Transverse colon (tissue), 4 donors: ENCODE results near the gene EPHB2. TPM values are rescaled to one million over a fixed set of nuclear protein-coding genes. Genes with fewer than 3 reads are reported as not detected.

Experiments used
- DNase-seq: peaks from one replicate; pipeline ENCODE4 v3.0.0-alpha.2; 2019
- H3K27ac ChIP-seq, 4 donors: fragments of 200-600 bp; sonication (generic); 2 replicates each; pipeline ENCODE4 v1.5.1; 2016 to 2018; ENCODE audit warnings: inconsistent platforms in 4 of 4
- H3K27me3 ChIP-seq: fragments of 200-600 bp; sonication (generic); 2 replicates; pipeline ENCODE4 v1.5.1; 2017; ENCODE audit warnings: inconsistent platforms
- H3K36me3 ChIP-seq, 4 donors: fragments of 200-600 bp; sonication (generic); 2 replicates each; pipeline ENCODE4 v1.5.1; 2017 to 2019; ENCODE audit warnings: inconsistent platforms in 4 of 4
- H3K4me1 ChIP-seq, 4 donors: fragments of 200-600 bp; sonication (generic); 2 replicates each; pipeline ENCODE4 v1.5.1; 2017 to 2020; ENCODE audit warnings: inconsistent platforms in 4 of 4
- H3K4me3 ChIP-seq, 4 donors: fragments of 200-600 bp; sonication (generic); 1 replicate in 1 of 4; 2 replicates in 3 of 4; pipeline versions ENCODE4 v1.5.1 to v1.6.1; 2017 to 2019; ENCODE audit warnings: inconsistent platforms in 4 of 4
- H3K9me3 ChIP-seq, 2 donors: fragments of 200-600 bp; sonication (generic); 2 replicates each; pipeline ENCODE4 v1.5.1; 2017 to 2019; ENCODE audit warnings: inconsistent platforms in 2 of 2
- EP300 ChIP-seq: sonication (generic); formaldehyde crosslinking; IDR thresholded peaks from one replicate; pipeline ENCODE4 v1.6.1; 2017; ENCODE audit warnings: antibody characterized with exemption, low read depth
- POLR2A ChIP-seq: fragments of 450-650 bp; IDR thresholded peaks from one replicate; pipeline ENCODE4 v1.6.1; 2016; ENCODE audit warnings: antibody characterized with exemption, mild to moderate bottlenecking, moderate library complexity
- POLR2AphosphoS5 ChIP-seq, 3 donors: sonication (generic); formaldehyde crosslinking; IDR thresholded peaks; one replicate each; pipeline ENCODE4 v1.6.1; 2016; ENCODE audit warnings: antibody characterized with exemption in 3 of 3
- WGBS, 2 donors: methylation state at CpG; one replicate each; pipeline ENCODE4 v1.1.5; 2018; ENCODE audit warnings: low coverage in 1 of 2; 5-methylcytosine and 5-hydroxymethylcytosine counted together
- in situ Hi-C, 4 donors: fragments of 200-750 bp; cut with MboI; loops; one replicate each; pipeline versions ENCODE4 v1.15.0 to v1.15.1; 2017; ENCODE audit warnings: low sequenced_read_pairs in 3 of 4, low pct_ligation_motif_present in 1 of 4, low pct_unique_long_range_greater_than_20kb in 1 of 4
- intact Hi-C: fragments of 100-400 bp; cut with DNase I; formaldehyde crosslinking; loops from one replicate; pipeline ENCODE4 v1.15.1; 2023; ENCODE audit warnings: low total_unique reads
- total RNA-seq, 4 donors: library from RNA; depleted of rRNA; stranded (reverse); fragments of >200 nt; gene quantifications; one replicate each; pipeline ENCODE4 v1.1.0, GENCODE V29; 2016
- TF ChIP-seq, protein P1 (sequence below), 5 experiments: fragments of 200-600 bp in 3 of 5; fragments of 450-650 bp in 2 of 5; sonication (generic) in 3 of 5; IDR thresholded peaks; 1 replicate in 2 of 5; 2 replicates in 3 of 5; pipeline ENCODE4 v1.5.1; 2016 to 2017; ENCODE audit warnings: antibody characterized with exemption in 5 of 5, inconsistent platforms in 3 of 5, mild to moderate bottlenecking in 2 of 5, moderate library complexity in 1 of 5

Gene EPHB2
- total RNA-seq, 4 donors from 2014 or later, result 3.0 to 152 (median 27.9) TPM

DNA sequence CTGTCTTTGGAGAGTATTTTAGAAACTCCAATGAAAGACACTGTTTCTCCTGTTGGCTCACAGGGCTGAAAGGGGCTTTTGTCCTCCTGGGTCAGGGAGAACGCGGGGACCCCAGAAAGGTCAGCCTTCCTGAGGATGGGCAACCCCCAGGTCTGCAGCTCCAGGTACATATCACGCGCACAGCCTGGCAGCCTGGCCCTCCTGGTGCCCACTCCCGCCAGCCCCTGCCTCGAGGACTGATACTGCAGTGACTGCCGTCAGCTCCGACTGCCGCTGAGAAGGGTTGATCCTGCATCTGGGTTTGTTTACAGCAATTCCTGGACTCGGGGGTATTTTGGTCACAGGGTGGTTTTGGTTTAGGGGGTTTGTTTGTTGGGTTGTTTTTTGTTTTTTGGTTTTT, 203.5 kb downstream of the EPHB2 start:
- Histone ChIP-seq H3K36me3 (no peaks in the 10 kb centered on the region), H3K4me3 (no peak overlapping the region), H3K4me1 (no peaks in the 10 kb centered on the region), H3K9me3 (no peaks in the 10 kb centered on the region), H3K27ac (no peak overlapping the region), H3K27me3 (no peaks in the 10 kb centered on the region)
- TF ChIP-seq EP300 (no peak), POLR2AphosphoS5 (IDR thresholded peaks at IDR 0.05) (no peak), POLR2A (no peak)
- TF ChIP-seq, protein P1, sequence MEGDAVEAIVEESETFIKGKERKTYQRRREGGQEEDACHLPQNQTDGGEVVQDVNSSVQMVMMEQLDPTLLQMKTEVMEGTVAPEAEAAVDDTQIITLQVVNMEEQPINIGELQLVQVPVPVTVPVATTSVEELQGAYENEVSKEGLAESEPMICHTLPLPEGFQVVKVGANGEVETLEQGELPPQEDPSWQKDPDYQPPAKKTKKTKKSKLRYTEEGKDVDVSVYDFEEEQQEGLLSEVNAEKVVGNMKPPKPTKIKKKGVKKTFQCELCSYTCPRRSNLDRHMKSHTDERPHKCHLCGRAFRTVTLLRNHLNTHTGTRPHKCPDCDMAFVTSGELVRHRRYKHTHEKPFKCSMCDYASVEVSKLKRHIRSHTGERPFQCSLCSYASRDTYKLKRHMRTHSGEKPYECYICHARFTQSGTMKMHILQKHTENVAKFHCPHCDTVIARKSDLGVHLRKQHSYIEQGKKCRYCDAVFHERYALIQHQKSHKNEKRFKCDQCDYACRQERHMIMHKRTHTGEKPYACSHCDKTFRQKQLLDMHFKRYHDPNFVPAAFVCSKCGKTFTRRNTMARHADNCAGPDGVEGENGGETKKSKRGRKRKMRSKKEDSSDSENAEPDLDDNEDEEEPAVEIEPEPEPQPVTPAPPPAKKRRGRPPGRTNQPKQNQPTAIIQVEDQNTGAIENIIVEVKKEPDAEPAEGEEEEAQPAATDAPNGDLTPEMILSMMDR (IDR thresholded peaks at IDR 0.05), result no peak
- in situ Hi-C loops (no loop called here), intact Hi-C loops (no loop called here)
- no peak for DNase-seq
- 85% methylated on average over 10 of the region's 10 CpGs; no CpG with 5 or more reads in 1 of the 2 donors for WGBS, 2 donors

DNA sequence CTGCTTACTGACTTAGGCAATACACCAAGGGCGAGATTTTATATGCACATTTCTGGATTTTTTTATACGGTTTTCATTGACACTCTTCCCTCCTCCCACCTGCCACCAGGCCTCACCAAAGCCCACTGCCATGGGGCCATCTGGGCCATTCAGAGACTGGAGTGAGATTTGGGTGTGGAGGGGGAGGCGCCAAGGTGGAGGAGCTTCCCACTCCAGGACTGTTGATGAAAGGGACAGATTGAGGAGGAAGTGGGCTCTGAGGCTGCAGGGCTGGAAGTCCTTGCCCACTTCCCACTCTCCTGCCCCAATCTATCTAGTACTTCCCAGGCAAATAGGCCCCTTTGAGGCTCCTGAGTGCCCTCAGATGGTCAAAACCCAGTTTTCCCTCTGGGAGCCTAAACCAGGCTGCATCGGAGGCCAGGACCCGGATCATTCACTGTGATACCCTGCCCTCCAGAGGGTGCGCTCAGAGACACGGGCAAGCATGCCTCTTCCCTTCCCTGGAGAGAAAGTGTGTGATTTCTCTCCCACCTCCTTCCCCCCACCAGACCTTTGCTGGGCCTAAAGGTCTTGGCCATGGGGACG, 204.1 kb downstream of the EPHB2 start:
- in situ Hi-C loops (no loop called here), intact Hi-C loops (no loop called here)
- H3K4me1 ChIP-seq, result no peaks in the 10 kb centered on the region
- H3K36me3 ChIP-seq, result no peaks in the 10 kb centered on the region
- H3K4me3 ChIP-seq, result no peak overlapping the region
- 76% methylated on average over 5 to 8 of the region's 8 CpGs for WGBS, 2 donors
- no peak for DNase-seq
- H3K9me3 ChIP-seq, result no peaks in the 10 kb centered on the region
- H3K27ac ChIP-seq, result no peak overlapping the region
- TF ChIP-seq, protein P1 (IDR thresholded peaks at IDR 0.05), result no peak
- no peak for TF ChIP-seq POLR2AphosphoS5 (IDR thresholded peaks at IDR 0.05)
- TF ChIP-seq POLR2A, result no peak
- no peak for TF ChIP-seq EP300
- no peaks in the 10 kb centered on the region for H3K27me3 ChIP-seq

DNA sequence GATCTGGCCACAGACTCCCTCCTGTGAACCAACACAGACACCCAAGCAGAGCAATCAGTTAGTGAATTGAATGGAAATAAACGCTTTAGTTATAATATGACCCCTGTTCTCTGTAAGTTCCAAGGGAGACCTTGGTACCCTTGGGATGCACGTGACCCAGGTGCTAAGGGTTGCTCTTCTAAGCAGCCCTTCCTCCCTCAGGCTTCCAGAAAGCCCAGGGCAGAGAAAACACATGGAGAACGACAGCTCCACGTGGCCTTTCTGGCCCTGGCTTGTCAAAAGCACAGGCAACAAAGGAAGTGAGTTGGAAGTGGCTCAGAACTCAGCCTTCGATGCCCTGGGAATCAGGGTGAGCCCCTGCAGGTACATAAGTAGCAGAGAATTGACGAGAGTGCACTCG, 204.6 kb downstream of the EPHB2 start:
- no peaks in the 10 kb centered on the region for H3K9me3 ChIP-seq
- 33 to 69% methylated on average over 1 to 7 of the region's 7 CpGs for WGBS, 2 donors

DNA sequence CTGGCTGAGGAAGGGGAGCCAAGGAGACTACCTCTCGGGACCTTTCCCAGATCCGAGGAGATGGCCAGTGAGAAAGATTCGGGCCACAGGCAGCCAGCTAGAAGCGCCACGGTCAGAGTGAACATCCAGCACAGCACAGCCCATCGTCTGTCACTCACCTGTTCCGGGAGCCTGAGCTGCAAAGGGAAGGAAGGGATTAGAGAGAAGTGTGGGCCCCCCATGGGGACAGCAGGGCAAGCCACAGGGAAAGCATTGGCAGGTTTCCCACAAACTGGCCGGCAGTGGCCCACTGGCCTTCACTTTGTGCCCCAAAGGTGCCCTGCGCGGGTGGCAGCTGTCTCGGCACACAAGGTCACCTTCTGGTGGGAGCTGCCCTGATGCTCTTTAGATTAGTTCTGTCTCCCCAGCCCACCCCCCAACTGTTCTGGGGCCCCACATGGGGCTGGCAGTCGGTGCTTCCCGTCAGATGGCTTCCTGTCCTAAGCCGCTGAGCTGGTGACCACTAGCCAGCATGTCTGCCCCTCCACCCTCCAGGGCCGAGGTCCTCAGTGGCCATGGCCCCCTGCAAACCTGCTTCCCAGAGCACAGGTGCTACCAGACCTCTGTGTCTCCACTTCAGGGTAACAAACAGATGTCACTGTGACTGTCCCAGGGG, 205.3 kb downstream of the EPHB2 start:
- TF ChIP-seq POLR2AphosphoS5 (IDR thresholded peaks at IDR 0.05) (no peak), EP300 (no peak), POLR2A (no peak)
- TF ChIP-seq, protein P1 (IDR thresholded peaks at IDR 0.05), result no peak
- no peak for DNase-seq
- Histone ChIP-seq H3K4me3 (no peak overlapping the region), H3K4me1 (no peaks in the 10 kb centered on the region), H3K9me3 (no peaks in the 10 kb centered on the region), H3K27ac (no peak overlapping the region), H3K27me3 (no peaks in the 10 kb centered on the region), H3K36me3 (no peaks in the 10 kb centered on the region)
- intact Hi-C loops, result no loop called here
- in situ Hi-C loops, result no loop called here
- 66% methylated on average over 15 of the region's 15 CpGs; no CpG with 5 or more reads in 1 of the 2 donors for WGBS, 2 donors

More for the DNA sequence above, 204.6 kb downstream of the EPHB2 start:
- DNase-seq, result no peak
- in situ Hi-C loops, result no loop called here
- H3K36me3 ChIP-seq, result no peaks in the 10 kb centered on the region
- H3K4me3 ChIP-seq, result no peak overlapping the region
- no peaks in the 10 kb centered on the region for H3K27me3 ChIP-seq
- intact Hi-C loops, result no loop called here
- TF ChIP-seq POLR2AphosphoS5 (IDR thresholded peaks at IDR 0.05), result no peak
- TF ChIP-seq, protein P1 (IDR thresholded peaks at IDR 0.05), result no peak
- TF ChIP-seq EP300, result no peak
- no peak for TF ChIP-seq POLR2A
- no peak overlapping the region for H3K27ac ChIP-seq
- no peaks in the 10 kb centered on the region for H3K4me1 ChIP-seq
